Measurements from ENCODE around the gene KLF14.
"Not testable (repeated sequence)": the region's sequence is repeated elsewhere in the genome, so short reads cannot be mapped to it uniquely, and the experiment has no call there.

Gene KLF14

DNA sequence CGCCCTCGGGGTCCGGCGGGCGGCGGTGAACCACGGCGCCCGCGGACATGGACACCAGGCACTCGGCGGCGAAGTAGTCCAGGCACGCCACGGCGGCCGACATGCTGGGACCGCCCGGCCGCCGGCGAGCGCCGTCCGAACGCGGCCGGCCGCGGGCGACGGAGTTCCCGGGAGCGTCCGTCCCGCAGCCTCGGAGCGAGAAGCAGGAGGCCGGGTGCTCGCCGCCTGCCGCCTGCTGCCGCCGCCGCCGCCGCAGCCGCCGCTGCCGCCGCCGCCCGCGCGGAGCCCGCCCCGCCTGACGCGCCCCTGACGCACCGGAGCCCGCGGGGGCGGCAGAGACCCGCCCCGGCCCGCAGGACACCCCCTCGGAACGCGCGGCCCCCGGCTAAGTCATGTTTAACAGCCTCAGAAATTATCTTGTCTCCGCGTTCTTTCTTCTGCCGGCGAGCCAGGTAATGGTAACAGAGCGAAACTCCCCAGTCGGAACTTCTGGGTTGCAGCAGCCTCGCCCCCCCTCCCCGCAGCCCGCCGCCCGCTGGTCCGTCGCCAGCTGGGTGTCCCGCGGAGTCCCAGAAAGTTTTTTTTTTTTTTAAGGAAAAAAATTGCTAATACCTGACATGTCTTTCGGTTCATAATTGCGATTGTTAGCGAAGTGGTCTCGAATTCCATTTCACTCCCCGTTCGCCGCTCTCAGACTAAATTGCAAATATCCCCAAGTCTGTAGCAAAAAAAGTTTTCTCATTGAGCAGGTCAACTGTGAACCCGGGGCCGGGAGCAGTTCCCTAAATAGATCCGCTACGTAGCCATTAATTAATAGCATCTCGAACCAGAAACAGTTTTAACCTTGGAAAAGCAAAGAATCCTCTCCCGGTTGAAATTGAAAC, at the start of gene KLF14:
KLF14 (minus strand) TSS at position 277 of the 884 bp plus-strand sequence; CDS start at position 103, 174 bp downstream.
- DNase-seq: peak in 1 of 2 experiments; percentile 53

DNA sequence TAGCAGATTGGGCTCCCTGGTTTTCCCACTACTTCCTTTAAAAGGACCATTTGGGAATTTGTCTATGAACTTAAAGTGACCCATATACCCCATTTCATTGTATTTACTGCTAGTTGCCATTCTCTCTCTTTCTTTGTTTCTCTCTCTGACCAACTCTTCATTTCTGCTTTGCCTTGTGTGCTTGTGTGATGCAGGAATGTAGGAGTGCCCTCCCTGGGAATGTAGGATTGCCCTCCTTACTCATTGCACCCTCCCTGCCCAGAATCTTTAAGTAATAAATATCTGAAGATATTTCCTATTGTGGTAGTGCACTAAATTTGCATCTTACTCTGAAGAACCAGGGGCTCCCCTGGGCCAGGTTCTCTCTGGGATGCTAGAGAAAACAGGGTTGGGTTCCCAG, 47.3 kb upstream of the KLF14 start:
- no peak for DNase-seq

DNA sequence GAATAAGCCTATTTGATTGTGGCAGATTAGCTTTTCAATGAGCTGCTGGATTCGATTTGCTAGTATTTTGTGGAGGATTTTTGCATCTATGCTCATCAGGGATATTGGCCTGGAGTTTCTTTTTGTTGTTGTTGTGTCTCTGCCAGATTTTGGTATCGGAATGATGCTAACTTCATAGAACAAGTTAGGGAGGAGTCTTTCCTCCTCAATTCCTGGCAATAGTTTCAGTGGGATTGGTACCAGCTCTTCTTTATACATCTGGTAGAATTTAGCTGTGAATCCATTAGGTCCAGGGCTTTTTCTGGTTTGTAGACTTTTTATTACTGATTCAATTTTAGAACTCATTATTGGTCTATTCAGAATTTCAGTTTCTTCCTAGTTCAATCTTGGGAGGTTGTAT, 43.4 kb upstream of the KLF14 start:
- no peak for DNase-seq

DNA sequence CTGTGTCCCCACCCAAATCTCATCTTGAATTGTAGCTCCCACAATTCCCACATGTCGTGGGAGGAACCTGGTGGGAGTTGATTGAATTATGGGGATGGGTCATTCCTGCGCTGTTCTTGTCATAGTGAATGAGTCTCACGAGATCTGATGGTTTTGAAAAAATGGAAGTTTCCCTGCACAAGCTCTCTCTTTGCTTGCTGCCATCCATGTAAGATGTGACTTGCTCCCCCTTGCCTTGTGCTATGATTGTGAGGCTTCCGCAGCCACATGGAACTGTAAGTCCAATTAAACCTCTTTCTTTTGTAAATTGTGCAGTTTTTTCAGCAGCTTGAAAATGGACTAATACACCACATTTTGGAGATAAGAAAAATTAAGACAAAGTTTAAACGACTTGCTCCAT, 38.4 kb upstream of the KLF14 start:
- not testable (repeated sequence) for DNase-seq

DNA sequence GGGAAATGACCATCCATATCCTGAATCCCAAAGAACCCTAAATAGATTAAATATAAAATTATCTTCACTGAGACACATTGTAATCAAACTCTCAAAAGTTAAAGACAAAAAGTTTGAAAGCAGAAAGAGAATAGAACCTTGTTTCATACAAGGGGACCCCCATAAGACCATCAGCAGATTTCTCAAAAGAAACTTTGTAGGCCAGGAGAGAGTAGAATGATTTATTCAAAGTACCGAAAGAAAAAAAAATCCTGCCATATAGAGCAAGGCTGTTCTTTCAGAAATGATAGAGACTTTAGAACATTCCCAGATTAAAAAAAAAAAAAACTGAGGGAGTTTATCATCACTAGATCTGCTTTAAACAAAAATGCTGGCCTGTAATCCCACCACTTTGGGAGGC, 34.8 kb upstream of the KLF14 start:
- no peak for DNase-seq

DNA sequence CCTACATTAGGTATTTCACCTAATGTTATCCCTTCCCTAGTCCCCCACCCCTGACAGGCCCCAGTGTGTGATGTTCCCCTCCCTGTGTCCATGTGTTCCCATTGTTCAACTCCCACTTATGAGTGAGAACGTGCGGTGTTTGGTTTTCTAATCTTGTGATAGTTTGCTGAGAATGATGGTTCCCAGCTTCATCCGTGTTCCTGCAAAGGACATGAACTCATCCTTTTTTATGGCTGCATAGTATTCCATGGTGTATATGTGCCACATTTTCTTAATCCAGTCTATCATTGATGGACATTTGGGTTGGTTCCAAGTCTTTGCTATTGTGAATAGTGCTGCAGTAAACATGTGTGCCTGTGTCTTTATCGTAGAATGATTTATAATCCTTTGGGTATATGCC, 30.6 kb upstream of the KLF14 start:
- not testable (repeated sequence) for DNase-seq

DNA sequence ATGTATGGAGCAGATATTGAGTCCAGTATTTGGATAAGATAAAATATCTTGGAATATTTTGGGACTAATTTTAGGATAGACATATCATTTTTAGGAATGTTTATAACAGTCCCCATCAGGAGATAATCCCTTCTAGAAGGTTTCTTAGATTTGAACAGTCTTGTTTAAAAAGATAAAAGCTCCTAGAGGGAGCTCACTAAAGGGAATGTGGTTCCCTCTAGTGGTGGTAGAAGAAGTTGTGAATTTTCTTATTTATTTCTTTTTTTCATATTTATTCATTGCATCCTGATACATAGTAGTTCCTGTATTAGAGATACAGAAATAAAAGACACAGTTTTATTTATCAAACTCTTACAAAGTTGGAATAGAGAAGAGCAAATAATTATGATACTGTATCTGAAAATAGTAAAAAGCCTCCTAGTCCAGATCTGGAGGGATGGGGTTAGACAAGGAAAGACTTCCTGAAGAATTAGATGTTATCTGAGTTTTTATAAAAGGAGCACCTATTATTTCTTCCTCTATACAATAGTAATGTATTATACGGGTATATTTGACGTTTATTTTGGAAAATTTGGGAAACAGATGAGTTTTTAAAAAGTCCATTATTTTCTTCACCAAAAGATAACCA, 24.5 kb upstream of the KLF14 start:
- DNase-seq: peak in 1 of 2 experiments; percentile 35

DNA sequence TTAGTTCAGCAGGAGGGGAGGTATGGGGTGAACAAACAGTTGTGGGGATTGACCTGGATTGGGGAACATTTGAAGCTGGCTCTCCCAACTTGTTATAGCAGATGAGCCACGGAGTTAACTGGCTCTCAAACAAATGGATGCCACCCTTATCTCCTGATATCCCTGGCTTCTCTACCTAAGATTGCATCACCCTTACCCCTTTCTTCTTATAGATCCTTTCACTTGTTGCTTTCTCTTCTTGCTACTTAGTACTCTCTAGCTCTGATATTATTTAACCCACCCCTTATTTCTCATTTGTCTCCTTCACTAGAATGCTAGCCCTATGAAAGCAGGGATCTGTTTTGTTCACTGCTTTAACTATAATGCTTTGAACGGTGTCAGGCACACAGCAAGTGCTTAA, 22.3 kb upstream of the KLF14 start:
- no peak for DNase-seq

DNA sequence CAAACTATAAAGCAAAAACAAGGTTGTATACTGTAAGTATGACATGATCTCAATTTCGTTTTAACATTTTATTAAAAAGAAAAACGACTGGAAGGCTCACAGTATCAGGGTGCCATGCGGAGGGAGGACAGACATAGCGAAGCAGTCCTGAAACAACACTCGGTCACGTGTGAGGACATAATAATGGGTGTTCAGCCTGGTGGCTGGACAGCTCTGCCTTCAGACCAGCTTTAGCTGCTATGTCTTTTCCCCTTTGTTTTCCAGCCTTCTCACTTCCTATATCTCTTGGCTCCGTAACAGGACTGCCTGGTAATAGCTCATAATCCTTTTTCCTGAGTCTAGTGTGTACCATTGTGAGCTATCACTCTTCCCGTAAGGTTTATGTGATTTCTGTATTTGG, 18.4 kb upstream of the KLF14 start:
- no peak for DNase-seq

DNA sequence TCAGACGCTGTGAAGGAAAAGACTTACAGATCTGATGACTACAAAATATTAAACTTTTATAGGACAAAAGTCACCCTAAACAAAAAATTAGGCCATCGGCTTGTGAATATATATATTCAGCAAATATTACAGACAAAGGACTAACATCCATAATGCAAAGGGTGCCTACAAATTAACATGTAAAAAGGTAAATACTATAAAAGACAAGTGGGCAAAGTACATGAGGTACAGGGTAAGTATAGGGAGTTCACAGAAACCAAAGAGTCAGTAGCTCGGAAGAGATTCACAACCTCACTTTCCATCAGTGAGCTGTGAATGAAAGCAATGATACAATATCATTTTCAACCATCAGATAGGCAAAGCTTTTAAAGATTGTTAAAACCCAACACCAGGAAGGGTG, 16.7 kb upstream of the KLF14 start:
- DNase-seq: no peak

DNA sequence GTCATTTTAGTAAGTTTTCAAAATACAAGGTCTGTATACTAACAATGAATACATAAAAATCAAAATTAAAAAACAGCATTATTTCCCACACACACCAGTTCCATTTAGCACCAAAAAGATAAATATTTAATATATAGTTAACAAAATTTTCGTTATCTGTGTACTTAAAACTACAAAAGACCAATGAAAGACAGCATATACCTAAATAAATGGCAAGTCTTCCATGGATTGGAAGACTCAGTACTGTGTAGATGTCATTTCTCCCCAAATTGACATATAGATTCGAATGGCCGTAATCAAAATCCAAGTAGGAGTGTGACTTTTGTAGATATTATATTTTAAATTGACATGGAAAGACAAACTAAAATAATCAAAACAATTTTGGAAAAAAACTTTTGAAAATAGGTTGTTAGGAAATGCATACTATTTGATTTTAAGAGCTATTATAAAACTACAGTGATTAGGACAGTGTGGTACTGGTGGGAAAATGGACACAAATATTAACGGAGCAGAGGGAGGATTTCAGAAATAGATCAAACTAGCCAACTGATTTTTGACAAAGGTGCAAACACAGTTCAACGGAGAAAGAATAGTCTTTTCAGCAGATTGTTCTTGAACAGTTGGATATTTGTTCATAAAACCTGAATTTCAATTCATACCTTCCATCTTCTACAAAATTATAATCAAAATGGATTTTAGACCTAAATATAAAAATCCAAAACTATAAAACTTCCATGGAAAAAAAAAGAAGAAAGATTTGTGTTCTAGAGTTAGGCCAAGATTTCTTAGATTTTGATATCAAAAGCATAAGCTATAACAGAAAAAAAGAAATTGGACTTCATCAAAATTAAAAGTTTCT, 14.8 kb upstream of the KLF14 start:
- DNase-seq: no peak

DNA sequence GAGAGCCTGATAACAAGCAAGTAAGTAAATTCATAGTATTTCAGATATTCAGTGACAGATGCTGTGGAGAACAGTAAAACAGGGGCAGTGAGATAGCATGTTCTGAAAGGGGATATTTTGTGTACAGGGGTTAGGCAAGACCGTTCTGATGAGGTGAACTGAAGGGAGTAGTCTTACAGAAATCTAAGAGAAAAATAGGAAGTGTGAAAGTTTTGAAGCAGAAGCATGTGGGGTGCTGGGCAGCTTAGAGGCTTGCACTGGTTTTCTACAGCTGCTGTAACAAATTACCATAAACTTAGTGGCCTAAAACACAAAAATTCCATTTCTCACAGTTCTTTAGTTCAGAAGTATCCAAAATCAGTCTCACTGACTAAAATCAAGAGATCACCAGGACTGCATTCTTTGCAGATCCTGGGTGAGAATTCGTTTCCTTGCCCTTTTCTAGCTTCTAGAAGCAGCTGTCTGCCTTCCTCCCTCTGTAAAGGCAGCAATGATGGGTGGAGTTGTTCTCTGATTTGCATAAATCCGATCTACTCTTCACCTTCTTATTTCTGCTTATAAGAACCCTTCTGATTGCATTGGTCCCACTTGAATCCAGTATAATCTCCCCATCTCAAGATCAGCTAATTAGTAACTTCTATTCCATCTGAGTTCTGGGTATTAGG, 7.5 kb upstream of the KLF14 start:
- no peak for DNase-seq

DNA sequence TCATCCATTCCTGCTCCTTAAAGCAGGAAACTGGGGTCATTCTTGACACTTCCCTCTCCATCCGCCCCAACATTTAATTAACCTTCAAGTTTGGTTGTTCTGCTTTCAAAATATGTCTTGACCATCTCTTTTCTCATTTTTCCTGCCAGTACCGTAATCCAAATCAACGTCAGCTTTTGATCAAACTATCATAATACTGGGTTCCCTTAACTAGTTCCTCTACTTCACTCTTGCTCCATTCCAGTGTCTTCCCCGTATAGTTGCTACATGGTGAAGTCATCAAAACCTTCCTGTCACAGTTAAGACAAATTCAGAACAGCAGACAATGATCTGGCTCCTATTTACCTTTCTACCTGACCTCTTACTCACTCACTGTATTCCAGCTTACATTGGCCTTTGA, 6.6 kb upstream of the KLF14 start:
- DNase-seq: no peak

DNA sequence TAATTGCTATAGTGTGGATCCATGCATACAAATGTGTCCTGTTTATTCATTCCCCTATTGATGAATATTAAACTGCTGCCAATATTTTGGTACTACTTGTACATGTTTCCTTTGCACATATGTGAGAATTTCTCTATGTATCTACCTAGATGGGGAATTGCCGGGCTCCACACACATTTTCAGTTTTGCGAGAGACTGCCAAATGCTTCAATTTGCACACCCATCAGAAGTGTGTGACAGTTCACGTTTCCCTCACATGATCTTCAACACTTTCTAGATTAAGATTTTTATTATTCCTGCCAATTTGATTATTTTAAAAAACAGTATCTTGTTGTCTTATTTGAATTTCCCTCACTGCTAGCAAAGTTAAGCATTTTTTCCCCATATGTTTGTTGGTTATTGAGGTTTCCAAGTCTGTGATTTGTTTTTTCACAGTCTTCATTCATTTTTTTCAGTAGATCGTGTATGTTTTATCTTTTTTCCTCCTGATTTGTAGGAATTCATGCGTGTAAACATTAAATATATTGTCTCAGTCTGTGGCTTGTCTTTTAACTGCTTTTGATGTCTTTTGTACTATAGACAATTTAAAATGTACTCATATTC, 2.4 kb upstream of the KLF14 start:
- DNase-seq: no peak

DNA sequence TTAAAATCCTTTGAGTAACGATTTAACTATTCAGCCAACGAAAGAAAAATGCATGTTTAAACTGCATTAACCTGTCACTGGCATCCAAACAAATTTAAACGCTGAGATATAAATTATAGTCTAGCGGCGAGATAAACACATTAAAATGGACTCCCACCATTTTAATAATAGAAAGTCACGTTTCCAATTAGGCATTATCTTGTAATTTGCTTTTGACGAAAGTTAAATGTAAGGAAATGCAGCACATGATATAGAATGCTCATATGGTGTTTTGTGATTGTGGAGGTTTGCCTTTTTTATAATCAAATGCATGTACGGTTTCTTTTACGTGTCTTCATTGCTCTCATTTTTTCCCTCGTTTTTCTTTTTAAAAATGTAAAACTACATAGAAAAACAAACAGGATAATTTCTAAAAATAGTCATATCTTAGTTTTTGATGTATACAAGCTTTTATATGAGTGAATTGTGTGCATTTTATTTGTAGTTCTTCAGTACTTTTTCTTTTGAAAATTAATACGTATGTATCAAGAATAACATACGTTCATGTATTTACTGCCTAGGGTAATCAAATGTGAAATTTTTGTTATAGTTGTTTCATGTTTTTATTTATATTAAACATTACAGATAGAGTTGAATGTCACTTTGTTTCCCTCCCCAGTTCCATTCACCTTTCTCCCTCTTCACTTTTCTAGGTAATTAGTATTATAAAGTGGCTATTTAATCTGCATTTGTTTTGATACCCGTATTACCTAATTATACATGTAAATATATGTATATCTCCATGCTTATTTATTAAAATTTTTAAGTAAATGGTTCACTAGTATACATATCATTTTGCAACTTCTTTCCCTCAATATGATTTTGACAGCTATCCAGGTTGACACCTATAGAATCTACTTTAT, 1.1 kb upstream of the KLF14 start:
- DNase-seq: no peak

DNA sequence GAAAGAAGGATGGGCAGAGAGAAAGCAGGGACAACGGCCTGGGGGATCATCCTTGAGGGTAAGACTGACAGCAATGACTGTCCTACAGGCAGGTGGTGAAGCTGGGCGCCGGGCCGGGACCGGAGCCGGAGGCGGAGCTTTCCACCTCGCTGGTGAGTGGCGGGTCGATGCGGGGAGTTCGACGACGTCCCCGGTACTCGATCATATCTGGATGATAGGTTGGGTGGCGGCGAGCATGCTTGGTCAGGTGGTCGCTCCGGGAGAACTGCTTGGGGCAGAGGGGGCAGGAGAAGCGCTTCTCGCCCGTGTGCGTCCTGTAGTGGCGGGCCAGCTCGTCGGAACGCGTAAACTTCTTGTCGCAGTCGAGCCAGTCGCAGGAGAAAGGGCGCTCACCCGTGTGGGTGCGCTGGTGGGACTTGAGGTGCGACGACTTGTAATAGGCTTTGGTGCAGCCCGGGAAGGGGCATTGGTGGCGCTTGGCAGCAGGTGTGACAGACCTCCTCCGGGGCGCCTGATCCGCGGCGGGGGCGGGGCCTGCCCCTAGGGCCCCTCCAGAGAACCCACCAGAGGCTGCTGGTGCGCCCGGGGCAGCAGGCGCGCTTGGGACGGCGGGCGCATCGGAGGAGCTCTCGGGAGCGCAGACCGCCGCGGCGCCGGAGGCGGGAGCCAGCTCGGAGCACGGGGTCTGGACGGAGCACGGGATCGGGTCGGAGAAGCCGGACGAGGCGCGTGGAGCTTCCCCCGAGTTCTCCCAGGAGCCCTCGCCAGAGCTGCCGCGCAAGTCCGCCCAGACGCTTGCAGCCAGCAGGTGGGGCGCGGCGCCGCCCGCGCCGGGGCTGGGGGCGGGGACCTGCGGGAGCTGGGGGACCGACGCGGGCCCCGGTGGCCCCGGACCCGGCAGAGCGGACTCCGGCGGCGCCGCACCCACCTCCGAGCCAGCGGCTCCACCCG, 752 bp downstream of the KLF14 start:
- DNase-seq: peak; percentile 34 to 51

DNA sequence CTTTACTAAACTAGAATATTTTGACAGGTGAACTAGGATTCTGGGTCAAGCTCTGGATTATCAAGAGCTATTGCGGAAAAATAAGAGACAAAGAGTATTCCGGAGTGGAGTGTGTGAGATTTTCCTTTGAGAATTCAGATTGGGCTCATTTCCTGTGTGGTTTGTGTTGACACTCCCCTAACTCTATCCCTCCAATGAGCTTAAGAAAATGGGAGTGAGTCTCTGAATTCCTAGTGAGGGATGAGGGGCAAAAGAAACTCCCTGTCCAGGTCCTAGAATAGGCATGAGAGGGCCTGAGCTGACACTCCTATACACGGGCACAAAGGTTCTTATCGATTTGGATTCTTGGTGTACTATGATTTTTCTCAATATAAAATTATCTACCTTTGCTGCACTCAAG, 10.2 kb downstream of the KLF14 start:
- DNase-seq: no peak

DNA sequence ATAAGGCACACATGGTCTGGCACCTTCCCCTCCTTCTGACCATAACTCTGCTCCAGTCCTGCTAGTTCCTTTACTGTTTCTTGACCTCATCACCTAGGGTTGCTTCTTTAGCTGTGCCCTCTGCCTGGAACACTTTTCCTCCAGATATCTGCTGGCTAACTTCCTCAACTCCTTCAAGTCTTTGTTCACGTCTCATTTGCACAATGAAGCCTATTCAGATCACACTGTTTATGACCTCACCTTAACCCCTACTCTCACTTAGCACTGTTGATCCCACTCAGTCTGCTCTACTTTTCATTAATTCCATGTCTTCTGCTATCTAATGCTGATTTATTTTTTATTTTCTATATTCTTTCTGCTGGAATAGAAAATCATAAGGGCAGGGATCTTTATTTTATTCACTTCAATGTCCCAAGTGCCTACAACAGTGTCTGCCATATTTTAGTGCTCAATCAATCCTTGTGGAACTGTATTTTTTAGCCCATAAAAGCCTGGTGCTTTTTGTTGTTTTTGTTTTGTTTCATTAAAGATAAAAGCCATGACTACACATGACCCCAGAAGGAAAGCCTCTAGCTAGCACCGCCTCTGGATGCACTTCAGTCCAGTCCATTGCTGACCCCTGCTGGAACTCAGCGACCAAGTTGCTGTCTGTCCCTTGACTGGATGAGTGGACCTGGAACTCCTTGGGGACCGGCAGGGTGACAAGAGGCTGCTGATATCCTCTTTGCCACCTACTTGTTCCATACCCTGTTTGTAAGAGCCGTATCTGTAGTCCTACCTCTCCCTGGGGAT, 12.3 kb downstream of the KLF14 start:
- peak; percentile 72 to 76 for DNase-seq

DNA sequence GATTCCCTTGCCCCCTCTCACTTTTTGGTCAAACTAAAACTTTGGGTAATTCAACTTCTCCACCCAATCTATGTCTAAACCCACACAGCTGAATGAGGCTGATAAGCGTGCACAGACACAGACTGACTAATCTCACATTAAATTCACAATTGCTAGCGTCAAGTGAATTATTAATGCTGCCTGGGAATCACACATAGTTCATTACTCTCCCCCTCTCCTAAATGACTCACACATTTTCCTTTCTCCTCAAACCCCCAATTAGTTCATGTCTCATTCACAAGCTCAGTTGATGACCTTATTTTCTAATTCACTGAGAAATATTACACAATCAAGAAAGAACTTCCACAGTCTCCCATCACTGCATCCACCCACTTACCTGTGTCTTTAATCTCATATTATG, 14.5 kb downstream of the KLF14 start:
- no peak for DNase-seq
